Measurements from ENCODE around the gene DCLK3.

Gene DCLK3

DNA sequence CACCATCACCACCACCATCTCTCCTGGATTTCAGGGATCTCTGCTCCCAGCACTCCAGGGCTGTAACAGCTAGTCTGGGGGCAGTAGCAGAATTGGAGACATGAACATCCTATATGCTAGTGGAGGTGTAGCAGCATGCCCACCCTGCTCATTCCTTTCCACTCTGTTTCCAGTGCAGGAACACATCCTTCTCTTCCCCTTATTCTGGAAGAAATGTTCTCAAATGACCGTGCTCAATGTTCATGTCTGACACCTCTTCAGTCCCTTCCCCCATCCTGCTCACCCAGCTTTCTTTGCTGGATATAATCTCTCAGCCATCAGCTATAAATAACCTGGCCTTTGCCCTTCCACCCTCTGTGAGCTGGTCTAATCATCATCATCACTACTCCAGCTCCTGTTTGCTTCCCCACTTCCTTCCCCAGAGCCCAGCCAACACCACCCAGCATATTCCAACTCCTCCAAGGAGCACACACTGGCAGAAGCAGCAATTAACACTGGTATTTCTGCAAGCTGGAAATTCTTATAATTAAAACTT lies 31.1 kb downstream of the DCLK3 start:
- Histone ChIP-seq H2AFZ (ENCODE audit: low read length) (no peak overlapping the region), H3K9me2 (ENCODE audit: low read depth, low read length) (no peaks in the 10 kb centered on the region), H3K27me3 (ENCODE audit: insufficient read depth, low read length) (no peaks in the 10 kb centered on the region), H3K36me3 (ENCODE audit: insufficient read depth, low read length) (no peaks in the 10 kb centered on the region), H3K9me3 (ENCODE audit: low read length) (no peaks in the 10 kb centered on the region), H4K20me1 (ENCODE audit: insufficient read depth, low read length) (no peaks in the 10 kb centered on the region), H3F3A (ENCODE audit: insufficient read depth, low read length) (no peaks in the 10 kb centered on the region), H3K79me2 (ENCODE audit: insufficient read depth, low read length) (no peaks in the 10 kb centered on the region), H3K9ac (ENCODE audit: low read length) (no peak overlapping the region), H3K4me1 (ENCODE audit: insufficient read depth, low read length, severe bottlenecking) (no peaks in the 10 kb centered on the region), H3K4me2 (ENCODE audit: low read length) (no peak overlapping the region), H3K27ac (ENCODE audit: low read depth, low read length, poor library complexity, severe bottlenecking) (no peak overlapping the region), H3K4me3 (ENCODE audit: low read depth, low read length, poor library complexity, severe bottlenecking) (no peak overlapping the region)
- TF ChIP-seq EZH2 (IDR thresholded peaks at IDR 0.05; ENCODE audit: borderline replicate concordance, low read length): no peak
- TF ChIP-seq, protein P1, sequence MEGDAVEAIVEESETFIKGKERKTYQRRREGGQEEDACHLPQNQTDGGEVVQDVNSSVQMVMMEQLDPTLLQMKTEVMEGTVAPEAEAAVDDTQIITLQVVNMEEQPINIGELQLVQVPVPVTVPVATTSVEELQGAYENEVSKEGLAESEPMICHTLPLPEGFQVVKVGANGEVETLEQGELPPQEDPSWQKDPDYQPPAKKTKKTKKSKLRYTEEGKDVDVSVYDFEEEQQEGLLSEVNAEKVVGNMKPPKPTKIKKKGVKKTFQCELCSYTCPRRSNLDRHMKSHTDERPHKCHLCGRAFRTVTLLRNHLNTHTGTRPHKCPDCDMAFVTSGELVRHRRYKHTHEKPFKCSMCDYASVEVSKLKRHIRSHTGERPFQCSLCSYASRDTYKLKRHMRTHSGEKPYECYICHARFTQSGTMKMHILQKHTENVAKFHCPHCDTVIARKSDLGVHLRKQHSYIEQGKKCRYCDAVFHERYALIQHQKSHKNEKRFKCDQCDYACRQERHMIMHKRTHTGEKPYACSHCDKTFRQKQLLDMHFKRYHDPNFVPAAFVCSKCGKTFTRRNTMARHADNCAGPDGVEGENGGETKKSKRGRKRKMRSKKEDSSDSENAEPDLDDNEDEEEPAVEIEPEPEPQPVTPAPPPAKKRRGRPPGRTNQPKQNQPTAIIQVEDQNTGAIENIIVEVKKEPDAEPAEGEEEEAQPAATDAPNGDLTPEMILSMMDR (IDR thresholded peaks at IDR 0.05; ENCODE audit: low read length): no peak

DNA sequence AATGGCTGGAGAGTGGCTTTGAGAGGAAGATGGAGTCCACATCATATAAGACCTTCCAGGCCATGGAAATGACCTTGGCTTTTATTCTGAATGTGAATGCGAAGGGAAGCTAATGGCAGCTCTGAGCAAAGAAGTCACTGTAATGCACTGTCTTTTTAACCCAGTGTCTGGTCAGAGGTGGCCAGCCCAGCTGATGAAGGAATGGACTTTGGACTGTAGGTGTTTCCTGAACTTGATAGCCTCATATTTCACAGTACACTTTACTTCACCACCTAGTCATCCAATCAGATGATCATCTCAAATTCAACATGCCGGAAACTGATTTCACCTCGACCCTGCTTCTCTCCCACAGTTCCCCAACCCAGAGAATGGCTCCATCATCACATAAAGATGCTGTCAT lies 33.4 kb downstream of the DCLK3 start:
- TF ChIP-seq, protein P1 (IDR thresholded peaks at IDR 0.05; ENCODE audit: low read length): no peak
- no peak for TF ChIP-seq EZH2 (IDR thresholded peaks at IDR 0.05; ENCODE audit: borderline replicate concordance, low read length)
- no peaks in the 10 kb centered on the region for H3K4me1 ChIP-seq (ENCODE audit: insufficient read depth, low read length, severe bottlenecking)
- H3K4me2 ChIP-seq (ENCODE audit: low read length): no peak overlapping the region
- no peaks in the 10 kb centered on the region for H3K9me3 ChIP-seq (ENCODE audit: low read length)
- H4K20me1 ChIP-seq (ENCODE audit: insufficient read depth, low read length): no peaks in the 10 kb centered on the region
- H3K9ac ChIP-seq (ENCODE audit: low read length): no peak overlapping the region
- H3K4me3 ChIP-seq (ENCODE audit: low read depth, low read length, poor library complexity, severe bottlenecking): no peak overlapping the region
- no peaks in the 10 kb centered on the region for H3K36me3 ChIP-seq (ENCODE audit: insufficient read depth, low read length)
- H3K9me2 ChIP-seq (ENCODE audit: low read depth, low read length): no peaks in the 10 kb centered on the region
- H2AFZ ChIP-seq (ENCODE audit: low read length): no peak overlapping the region
- no peaks in the 10 kb centered on the region for H3K79me2 ChIP-seq (ENCODE audit: insufficient read depth, low read length)
- H3K27ac ChIP-seq (ENCODE audit: low read depth, low read length, poor library complexity, severe bottlenecking): no peak overlapping the region
- H3F3A ChIP-seq (ENCODE audit: insufficient read depth, low read length): no peaks in the 10 kb centered on the region
- no peaks in the 10 kb centered on the region for H3K27me3 ChIP-seq (ENCODE audit: insufficient read depth, low read length)

DNA sequence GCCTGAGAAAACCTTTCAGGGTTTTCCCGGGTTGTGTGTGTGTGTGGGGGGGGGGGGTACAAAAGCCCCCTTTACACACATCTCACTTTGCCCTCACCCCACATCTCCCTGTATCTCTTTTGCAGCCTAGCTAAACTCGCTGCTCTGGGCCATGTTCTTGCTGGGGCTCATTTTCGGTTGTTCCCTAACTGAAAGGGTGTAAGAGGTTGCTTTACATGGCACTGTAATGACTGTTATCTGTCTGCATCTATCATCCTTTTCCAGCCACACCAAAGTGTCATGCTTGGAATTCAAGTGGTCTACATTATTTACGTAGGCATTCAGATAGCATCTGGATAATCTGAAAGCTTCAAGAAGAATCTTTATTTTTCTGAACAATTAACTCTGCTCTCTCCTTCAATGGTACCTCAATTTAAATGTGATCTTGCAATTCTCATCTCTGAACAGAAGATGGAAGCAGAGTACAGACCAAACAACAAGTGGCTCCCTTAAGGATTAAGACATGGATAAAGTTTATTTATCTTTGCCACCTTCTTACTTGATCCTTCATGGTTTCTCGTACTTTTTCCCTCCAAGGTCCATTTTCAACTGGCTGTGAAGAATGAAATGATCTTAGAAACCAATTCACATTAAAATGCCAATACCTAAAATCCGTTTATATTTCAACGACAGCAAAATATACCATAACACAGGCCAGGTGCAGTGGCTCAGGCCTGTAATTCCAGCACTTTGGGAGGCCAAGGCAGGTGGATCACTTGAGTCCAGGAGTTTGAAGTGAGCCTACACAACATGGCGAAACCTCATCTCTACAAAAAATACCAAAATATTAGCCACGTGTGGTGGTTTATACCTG lies 34.9 kb downstream of the DCLK3 start:
- Histone ChIP-seq H3K4me3 (ENCODE audit: low read depth, low read length, poor library complexity, severe bottlenecking) (no peak overlapping the region), H3K27ac (ENCODE audit: low read depth, low read length, poor library complexity, severe bottlenecking) (no peak overlapping the region), H3K9ac (ENCODE audit: low read length) (no peak overlapping the region), H3F3A (ENCODE audit: insufficient read depth, low read length) (no peaks in the 10 kb centered on the region), H3K9me2 (ENCODE audit: low read depth, low read length) (no peaks in the 10 kb centered on the region), H3K9me3 (ENCODE audit: low read length) (no peaks in the 10 kb centered on the region), H2AFZ (ENCODE audit: low read length) (no peak overlapping the region), H3K4me2 (ENCODE audit: low read length) (no peak overlapping the region), H3K36me3 (ENCODE audit: insufficient read depth, low read length) (no peaks in the 10 kb centered on the region), H3K27me3 (ENCODE audit: insufficient read depth, low read length) (no peaks in the 10 kb centered on the region), H3K4me1 (ENCODE audit: insufficient read depth, low read length, severe bottlenecking) (no peaks in the 10 kb centered on the region), H4K20me1 (ENCODE audit: insufficient read depth, low read length) (no peaks in the 10 kb centered on the region), H3K79me2 (ENCODE audit: insufficient read depth, low read length) (no peaks in the 10 kb centered on the region)
- no peak for TF ChIP-seq EZH2 (IDR thresholded peaks at IDR 0.05; ENCODE audit: borderline replicate concordance, low read length)
- TF ChIP-seq, protein P1 (IDR thresholded peaks at IDR 0.05; ENCODE audit: low read length): peak; percentile 80

Measured in OCI-LY1 (cell line).